K562 (cell line): ENCODE measurements around the gene MED31. TPM values are rescaled to one million over a fixed set of nuclear protein-coding genes. Genes with fewer than 3 reads are reported as not detected.

Experiments
- BACH1 ChIP-seq: fragments of 200-800 bp; sonication (Bioruptor generic); IDR thresholded peaks from 2 replicates; pipeline ENCODE4 v1.6.1; 2016; ENCODE audit warnings: missing genetic modification characterization, missing compliant biosample characterization
- CLOCK ChIP-seq: fragments of 250-450 bp; sonication (Bioruptor Pico); IDR thresholded peaks from 2 replicates; pipeline ENCODE4 v1.4.0; 2020; ENCODE audit warnings: mild to moderate bottlenecking, moderate library complexity, borderline replicate concordance
- DEAF1 ChIP-seq: fragments of 450-650 bp; formaldehyde crosslinking; IDR thresholded peaks from 2 replicates; pipeline ENCODE4 v1.4.0; 2020; ENCODE audit warnings: mild to moderate bottlenecking, moderate library complexity
- DIDO1 ChIP-seq: fragments of 450-650 bp; IDR thresholded peaks from 2 replicates; pipeline ENCODE4 v1.6.1; 2016; ENCODE audit warnings: low read depth, missing biosample characterization, missing genetic modification characterization
- E2F5 ChIP-seq: sonication (generic); formaldehyde crosslinking; IDR thresholded peaks from 2 replicates; pipeline ENCODE4 v1.8.0; 2022; ENCODE audit warnings: mild to moderate bottlenecking, missing genetic modification reagents
- ELF2 ChIP-seq: fragments of 250-450 bp; sonication (Bioruptor Pico); IDR thresholded peaks from 2 replicates; pipeline ENCODE4 v1.5.0; 2021; ENCODE audit warnings: mild to moderate bottlenecking
- ETV1 ChIP-seq: fragments of 450-650 bp; conservative IDR thresholded peaks from 2 replicates; pipeline ENCODE4 v1.6.1; 2016; ENCODE audit warnings: missing genetic modification characterization, control low read depth, low read depth, missing compliant biosample characterization
- GTF2B ChIP-seq: IDR thresholded peaks from 2 replicates; pipeline ENCODE4 v1.6.1; 2011; ENCODE audit not compliant: insufficient read length; ENCODE audit errors: extremely low read depth
- HDGF ChIP-seq: fragments of 450-650 bp; IDR thresholded peaks from 2 replicates; pipeline ENCODE4 v1.6.1; 2016
- JUNB ChIP-seq: fragments of 450-650 bp; formaldehyde crosslinking; conservative IDR thresholded peaks from 2 replicates; pipeline ENCODE4 v1.4.0; 2020; ENCODE audit warnings: mild to moderate bottlenecking
- MTA3 ChIP-seq: fragments of 450-650 bp; formaldehyde crosslinking; IDR thresholded peaks from 2 replicates; pipeline ENCODE4 v1.6.1; 2017; ENCODE audit warnings: mild to moderate bottlenecking, borderline replicate concordance
- MYNN ChIP-seq, 2 experiments: sonication (generic); formaldehyde crosslinking in 1 of 2; IDR thresholded peaks; 2 replicates each; pipeline versions ENCODE4 v1.5.0 to v1.6.1; 2016 to 2020; ENCODE audit warnings: antibody characterized with exemption in 1 of 2, missing genetic modification reagents in 1 of 2
- SIN3A ChIP-seq, 2 experiments: fragments of 150-350 bp in 1 of 2; IDR thresholded peaks; 2 replicates each; pipeline ENCODE4 v1.6.1; 2011 to 2016; ENCODE audit warnings: borderline replicate concordance in 2 of 2, low read depth in 2 of 2, low read length in 2 of 2, mild to moderate bottlenecking in 2 of 2, moderate library complexity in 2 of 2; ENCODE audit not compliant: control insufficient read depth in 1 of 2
- SIX5 ChIP-seq, 2 experiments: IDR thresholded peaks; 2 replicates each; pipeline ENCODE4 v1.6.1; 2011; ENCODE audit warnings: low read length in 2 of 2, borderline replicate concordance in 1 of 2, low read depth in 1 of 2, mild to moderate bottlenecking in 1 of 2, moderate library complexity in 1 of 2; ENCODE audit not compliant: insufficient read depth in 1 of 2
- STAT6 ChIP-seq: sonication (generic); formaldehyde crosslinking; IDR thresholded peaks from 2 replicates; pipeline ENCODE4 v1.8.1; 2023; ENCODE audit warnings: mild to moderate bottlenecking, missing genetic modification reagents
- TEAD4 ChIP-seq, 2 experiments: sonication (generic) in 1 of 2; formaldehyde crosslinking in 1 of 2; IDR thresholded peaks; 2 replicates each; pipeline versions ENCODE4 v1.6.1 to v1.8.0; 2012 to 2022; ENCODE audit warnings: borderline replicate concordance in 1 of 2, inconsistent platforms in 1 of 2, low read length in 1 of 2, mild to moderate bottlenecking in 1 of 2, missing genetic modification reagents in 1 of 2
- ZNF586 ChIP-seq: fragments of 450-650 bp; formaldehyde crosslinking; conservative IDR thresholded peaks from 2 replicates; pipeline ENCODE4 v1.4.0; 2020; ENCODE audit warnings: mild to moderate bottlenecking, moderate library complexity
- polyA plus RNA-seq, 8 experiments: library from polyadenylated mRNA; depleted of rRNA in 4 of 8; stranded (reverse) in 5 of 8; unstranded in 3 of 8; fragments of >200 nt; fragmentation: Nextera tagmentation in 2 of 8; fragmentation: Illumina TruSeq in 1 of 8; extraction: Ambion mirVana in 2 of 8; extraction: Trizol in 1 of 8; gene quantifications; 2 replicates each; pipeline versions ENCODE4 v1.2.1 to v1.2.3, GENCODE V29; 2011 to 2014; ENCODE audit warnings: inconsistent platforms in 1 of 8, missing spikeins in 1 of 8
- total RNA-seq, 7 experiments: library from RNA; depleted of rRNA in 6 of 7; stranded (reverse); fragments of >200 nt in 6 of 7; fragmentation: Illumina TruSeq in 2 of 7; extraction: Trizol in 2 of 7; gene quantifications; 2 replicates each; pipeline versions ENCODE4 v1.2.1 to v1.2.3, GENCODE V29; 2011 to 2021; ENCODE audit warnings: low replicate concordance in 1 of 7

Gene MED31
- total and polyA plus RNA-seq, 9 of the 15 experiments (the other 6 are each of a cell fraction or from before 2014, with no cell fraction given) = 6.4 to 39.9 (median 14.6) TPM

- TF ChIP-seq GTF2B (no peak), TEAD4 (IDR thresholded peaks at IDR 0.05; ENCODE audit: low read length) (no peak), TEAD4 (CRISPR knock-in tag; IDR thresholded peaks at IDR 0.05; ENCODE audit: borderline replicate concordance) (no peak), JUNB (CRISPR knock-in tag) (no peak), E2F5 (CRISPR knock-in tag) (peak; percentile 67; the same call in 1 of the 2 replicates), SIX5 (IDR thresholded peaks at IDR 0.05; ENCODE audit: borderline replicate concordance in 1 of 2, insufficient read depth in 1 of 2, low read depth in 1 of 2, low read length in 2 of 2) (no peak), MYNN (IDR thresholded peaks at IDR 0.05) (0 out of 2 replicates have a peak, but pooled peaks have one; percentile 34), MYNN (CRISPR knock-in tag; IDR thresholded peaks at IDR 0.05) (no peak), STAT6 (no peak), MTA3 (peak; percentile 99), BACH1 (tag) (no peak), ETV1 (tag) (peak; percentile 66), DEAF1 (CRISPR knock-in tag) (no peak), HDGF (no peak), ZNF586 (CRISPR knock-in tag) (no peak), SIN3A (IDR thresholded peaks at IDR 0.05; ENCODE audit: borderline replicate concordance in 2 of 2, control insufficient read depth in 1 of 2, low read depth in 2 of 2, low read length in 2 of 2) (peak; percentile 67 to 78), CLOCK (CRISPR knock-in tag) (no peak), ELF2 (CRISPR knock-in tag) (peak; percentile 83; the same call in 1 of the 2 replicates), DIDO1 (tag) (0 out of 2 replicates have a peak, but pooled peaks have one; percentile 34)
Observed at GRCh38 chr17:6640536-6641246, 10.7 kb downstream of the MED31 start, which contains the start of the genes KIAA0753 and TXNDC17 (continued).
